Left colon (tissue), 2 donors: ENCODE data around the gene ALDH3B1. TPM values are rescaled to one million over a fixed set of nuclear protein-coding genes. Genes with fewer than 3 reads are reported as not detected.
A peak's percentile ranks its signal among the peaks of the same experiment; 100 is the strongest.

Experiments
- ATAC-seq: fragments of 200-7000 bp; cut with Tn5 transposase; one replicate; pipeline ENCODE4 v1.9.1; 2020; ENCODE audit warnings: mild to moderate bottlenecking, moderate library complexity
- DNase-seq, 2 donors: peaks; one replicate each; pipeline ENCODE4 v3.0.0-alpha.2; 2020
- intact Hi-C, 2 donors: fragments of 100-400 bp; cut with DNase I in 1 of 2; cut with micrococcal nuclease in 1 of 2; formaldehyde crosslinking; loops; one replicate each; pipeline versions ENCODE4 v1.11.2 to v1.14.0; 2022; cut with DNase I, micrococcal nuclease
- total RNA-seq, 2 donors: library from RNA; stranded (reverse); fragmentation: NEBNext Ultra II Directional; extraction: Animal tissue kit (Norgen Biotek cat#: 25700); gene quantifications; one replicate each; pipeline ENCODE4 v1.2.1, GENCODE V29; 2021
- donor health status: DM: no; HTN: no; CAD: no.
- donor health status: DM: yes; HTN: yes; CAD: no.

ALDH3B1 gene
- total RNA-seq, 2 donors from 2014 or later: 20.2 to 21.3 TPM

DNA sequence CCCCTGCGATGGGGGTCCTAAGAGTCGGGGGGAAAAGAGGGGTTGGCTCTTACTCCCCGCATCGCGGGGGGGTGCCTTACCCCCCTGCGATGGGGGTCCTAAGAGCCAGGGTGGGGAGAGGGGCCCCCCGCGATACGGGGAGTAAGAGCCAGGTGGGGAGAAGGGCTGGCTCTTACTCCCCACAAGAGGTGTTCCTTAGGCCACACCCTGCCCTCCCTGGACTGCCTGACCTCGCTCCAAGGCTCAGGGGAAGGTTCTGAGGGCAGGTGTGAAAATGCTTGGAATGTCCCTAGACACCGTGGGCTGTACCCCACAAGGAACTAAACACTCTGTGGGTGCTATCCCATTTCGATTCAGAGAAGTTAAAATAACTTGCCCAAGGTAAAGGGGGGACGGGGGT, 14.1 kb upstream of the ALDH3B1 start:
- intact Hi-C loops: no loop called here
- ATAC-seq (no peak), DNase-seq (no peak)

DNA sequence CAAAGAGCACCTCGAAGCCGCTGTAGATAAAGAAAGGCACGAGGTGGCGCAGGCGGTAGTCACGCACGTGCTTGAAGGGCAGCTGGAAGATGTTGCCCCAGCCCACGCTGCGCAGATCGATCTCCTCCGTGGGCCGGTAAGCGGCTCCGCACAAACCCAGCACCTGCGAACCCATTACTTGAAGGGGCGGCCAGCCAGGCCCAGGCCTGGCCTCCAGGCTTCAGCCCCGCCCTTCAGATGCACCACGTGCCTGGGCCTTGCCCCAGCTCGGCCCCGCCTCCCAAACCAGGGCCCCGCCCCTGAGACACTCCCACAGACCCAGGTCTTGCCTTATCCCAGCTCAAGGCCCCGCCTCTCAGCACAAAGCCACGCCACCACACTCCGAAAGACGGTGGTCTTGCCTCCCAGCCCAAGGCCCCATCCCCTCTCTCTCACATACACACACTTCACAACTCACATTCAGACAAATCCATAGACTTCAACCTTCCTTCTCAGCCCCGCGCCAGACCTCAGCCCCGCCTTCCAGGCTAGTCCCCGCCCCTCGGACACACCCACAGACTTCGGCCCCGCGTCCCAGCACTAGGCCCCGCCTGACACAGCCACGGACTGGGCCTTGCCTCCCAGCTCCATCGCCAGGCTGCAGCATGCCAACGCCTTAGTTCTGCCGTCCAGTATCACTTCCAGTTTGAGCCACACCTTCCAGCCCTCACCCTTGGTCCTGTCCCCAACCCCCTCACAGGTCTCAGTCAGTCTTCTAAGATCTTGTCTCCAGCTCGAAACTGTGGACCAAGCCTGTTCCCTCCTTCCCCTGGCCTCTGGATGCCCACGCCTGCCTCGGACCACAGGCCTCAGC, 13.3 kb upstream of the ALDH3B1 start:
- DNase-seq (peak; percentile 86 to 94), ATAC-seq (peak; percentile 93)

GRCh38 chr11:67997475-67997921, 12.6 kb upstream of the ALDH3B1 start:
- peak; percentile 50 for ATAC-seq
- DNase-seq: peak in 1 of 2 donors; percentile 61
- intact Hi-C loops: no loop called here

More for the DNA sequence above, 13.3 kb upstream of the ALDH3B1 start:
- intact Hi-C loops: no loop called here

- no peak for DNase-seq
- intact Hi-C loops: no loop called here
- no peak for ATAC-seq
Measured at GRCh38 chr11:67998150-67999045, 11.7 kb upstream of the ALDH3B1 start.

GRCh38 chr11:67999201-67999629, 10.9 kb upstream of the ALDH3B1 start:
- ATAC-seq (no peak), DNase-seq (no peak)
- intact Hi-C loops: no loop called here

DNA sequence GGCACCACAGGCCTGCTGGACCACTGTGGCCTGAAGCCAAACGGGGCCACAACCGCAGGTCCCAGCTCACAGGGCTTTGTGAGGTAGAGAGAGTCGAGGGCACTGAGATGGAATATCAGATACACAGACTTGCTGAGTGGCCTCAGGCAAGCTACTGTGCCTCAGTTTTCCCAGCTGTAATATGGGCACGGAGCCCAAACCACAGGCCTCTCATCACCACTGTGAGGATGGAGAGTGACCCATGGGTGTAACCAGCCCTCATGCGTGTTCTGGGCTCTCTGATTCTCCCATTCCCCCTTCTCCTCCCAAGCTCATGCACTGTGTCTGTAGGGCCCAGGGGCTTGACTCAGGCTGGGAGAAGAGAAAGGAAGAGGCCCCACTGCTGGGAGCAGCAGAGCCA, 10.4 kb upstream of the ALDH3B1 start:
- DNase-seq: no peak
- intact Hi-C loops: no loop called here
- ATAC-seq: no peak

DNA sequence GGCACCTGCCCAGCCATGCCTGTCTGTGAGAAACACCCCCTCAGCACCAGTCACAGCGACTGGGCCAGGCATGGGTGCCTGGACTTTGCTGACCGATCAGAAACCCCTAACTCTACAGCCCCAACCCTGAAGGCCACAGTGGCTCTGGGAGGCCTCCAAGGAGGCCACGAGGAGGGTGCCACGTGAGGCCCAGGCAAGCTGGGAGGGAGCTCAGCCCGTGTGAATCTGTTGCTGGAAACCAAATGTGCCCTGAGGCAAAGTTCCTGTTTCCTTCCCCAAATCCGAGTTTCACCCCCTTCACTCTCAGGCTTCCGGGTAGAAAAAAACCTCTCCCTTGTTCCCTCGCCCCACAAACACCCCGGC, 7.6 kb upstream of the ALDH3B1 start:
- DNase-seq: no peak
- intact Hi-C loops: no loop called here
- ATAC-seq: no peak

DNA sequence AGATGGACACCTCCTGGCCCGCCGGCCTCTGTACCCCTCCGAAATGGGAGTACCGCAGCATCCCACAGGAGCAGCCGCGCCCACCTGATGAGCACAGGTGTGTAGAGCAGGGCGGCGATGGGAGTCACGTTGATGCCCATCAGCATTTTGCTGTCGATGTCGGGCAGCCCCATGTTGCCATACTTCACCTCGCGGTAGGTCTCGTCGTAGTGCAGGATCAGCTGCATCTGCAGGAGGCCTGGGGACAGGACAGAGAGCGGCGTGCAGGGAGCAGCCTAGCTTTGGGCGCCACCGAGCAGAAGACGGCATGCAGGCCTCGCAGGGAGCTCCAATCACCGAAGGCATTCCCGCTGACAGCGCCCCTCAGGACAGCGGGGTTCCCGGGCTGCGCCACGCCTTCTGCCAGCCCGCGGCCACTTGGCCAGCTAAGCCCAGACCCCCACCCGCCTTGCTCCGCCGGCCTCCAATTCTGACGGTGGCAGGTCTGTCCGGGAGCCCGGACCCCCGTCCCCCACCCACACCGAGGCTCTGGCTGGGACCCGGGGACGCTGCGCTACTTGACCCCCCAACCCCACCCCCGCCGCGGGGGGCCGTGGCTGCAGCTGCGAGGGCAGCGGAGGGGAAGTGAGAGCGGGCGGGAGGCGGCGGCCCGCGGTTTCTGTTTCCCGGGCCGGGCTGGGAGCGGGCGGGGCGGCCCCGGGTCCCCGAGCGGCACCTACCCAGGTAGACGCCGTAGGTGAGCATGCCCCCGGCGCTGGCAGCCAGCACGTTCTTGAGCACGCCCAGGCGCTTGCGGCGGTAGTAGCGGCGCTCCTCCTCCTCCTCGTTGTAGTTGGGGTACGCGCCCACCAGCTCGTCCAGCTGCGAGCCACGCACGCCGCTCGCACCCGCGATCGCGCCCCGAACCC, 6.9 kb upstream of the ALDH3B1 start:
- intact Hi-C loops: no loop called here
- ATAC-seq (peak; percentile 68), DNase-seq (peak in 1 of 2 donors; percentile 81)

DNA sequence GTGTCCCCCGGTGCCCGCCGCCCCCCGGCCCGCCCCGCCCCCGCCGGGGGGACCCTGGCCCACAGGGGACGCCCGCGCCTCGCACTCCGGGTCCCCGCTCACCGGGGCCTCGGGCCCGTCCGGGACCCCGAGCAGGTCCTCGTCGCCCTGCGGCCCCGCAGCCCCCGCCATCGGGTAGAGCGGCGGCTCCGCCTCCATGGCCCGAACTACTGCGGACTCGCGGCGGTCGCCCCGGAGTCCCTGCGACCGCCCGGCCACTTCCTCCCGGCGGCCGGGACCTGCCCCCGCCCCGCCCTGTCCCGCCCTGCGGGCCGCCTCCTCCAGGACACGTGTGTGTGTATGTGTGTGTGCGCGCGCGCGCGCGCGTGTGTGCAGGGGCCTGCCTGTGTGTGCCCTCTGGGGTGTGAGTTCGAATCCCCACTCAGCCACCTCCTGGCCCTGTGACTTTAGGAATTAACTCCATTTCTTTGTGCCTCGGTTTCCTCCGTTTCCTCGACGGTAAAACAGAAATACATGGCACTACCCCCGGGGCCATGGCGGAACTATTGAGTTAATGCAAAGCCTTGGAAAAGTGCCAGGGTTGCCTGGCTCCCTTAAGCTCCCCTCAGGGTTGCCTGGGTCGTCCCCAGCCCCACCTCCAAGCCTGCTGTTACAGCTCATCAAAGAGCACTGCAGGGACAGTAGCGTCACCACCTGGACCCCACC, 6.1 kb upstream of the ALDH3B1 start, which contains the start of gene UNC93B1:
UNC93B1 (minus strand) TSS at position 252 of the 705 bp plus-strand sequence; CDS start at position 198, 54 bp downstream.
- ATAC-seq (peak; percentile 79), DNase-seq (peak; percentile 95 to 96)
- intact Hi-C loops: no loop called here

- intact Hi-C loops: no loop called here
- DNase-seq: no peak
- ATAC-seq: no peak
Measured at GRCh38 chr11:68004551-68005335, 5.4 kb upstream of the ALDH3B1 start.

DNA sequence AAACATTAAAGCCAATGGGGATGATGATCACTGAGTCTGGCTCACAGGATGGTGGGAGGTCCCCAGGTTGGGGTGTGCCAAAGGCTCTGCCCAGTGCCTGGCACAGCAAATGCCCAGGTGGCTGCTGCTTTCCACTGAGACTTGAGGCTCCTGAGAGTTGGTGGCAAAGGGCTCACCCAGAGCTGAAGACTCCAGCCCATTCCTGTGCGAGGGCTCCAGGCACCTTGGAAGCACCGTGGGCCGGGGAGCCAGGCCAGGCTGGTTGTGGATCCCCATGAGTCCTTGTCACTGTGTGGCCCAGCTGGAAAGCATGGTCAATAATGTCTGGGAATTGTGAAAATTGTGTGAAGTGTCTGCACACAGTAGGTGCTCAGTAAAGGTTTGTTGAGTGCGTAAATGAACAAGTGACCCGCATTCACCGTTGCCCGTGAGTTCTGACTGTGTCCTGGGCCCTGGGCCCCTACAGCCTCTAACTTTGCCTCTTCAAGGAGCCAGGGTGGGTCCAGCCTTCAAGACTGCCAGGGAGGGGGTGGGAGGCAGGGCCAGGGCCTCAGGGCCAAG, 3.4 kb upstream of the ALDH3B1 start:
- intact Hi-C loops: no loop called here
- no peak for ATAC-seq
- no peak for DNase-seq

GRCh38 chr11:68007498-68008380, 2.4 kb upstream of the ALDH3B1 start:
- DNase-seq: no peak
- no peak for ATAC-seq
- intact Hi-C loops: no loop called here

GRCh38 chr11:68008381-68009337, 1.5 kb upstream of the ALDH3B1 start:
- DNase-seq (peak; percentile 73 to 80), ATAC-seq (peak; percentile 31)
- intact Hi-C loops: no loop called here

DNA sequence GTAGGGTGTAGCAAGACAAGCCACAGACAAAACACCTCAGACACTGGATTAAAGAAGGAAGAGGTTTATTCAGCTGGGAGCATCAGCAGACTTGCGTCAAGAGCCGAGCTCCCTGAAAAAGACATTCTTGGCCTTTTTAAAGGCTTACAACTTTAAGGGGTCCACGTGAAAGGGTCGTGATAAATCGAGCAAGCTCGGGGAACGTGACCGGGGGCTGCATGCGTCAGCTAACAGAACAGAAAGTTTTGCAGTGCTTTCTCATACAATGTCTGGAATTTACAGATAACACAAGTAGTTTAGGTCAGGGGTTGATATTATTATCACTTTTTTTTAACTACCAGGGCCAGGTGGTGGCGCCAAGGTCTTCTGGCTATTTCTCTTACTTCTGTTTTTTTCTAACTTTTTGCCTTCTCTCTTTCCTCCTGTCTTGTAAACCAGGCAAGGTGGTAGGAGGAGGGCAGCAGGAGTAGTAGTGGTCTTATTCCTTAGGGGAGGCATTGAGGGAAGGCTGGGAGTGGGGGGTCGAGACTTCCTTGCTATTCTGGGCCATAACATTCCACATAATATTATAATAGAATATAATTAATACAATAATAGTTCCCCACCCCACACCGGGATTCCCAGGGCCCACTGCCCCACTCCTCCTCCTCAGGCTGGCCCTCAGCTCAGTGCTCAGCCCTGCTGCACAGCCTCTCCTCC, 587 bp upstream of the ALDH3B1 start:
- intact Hi-C loops: no loop called here
- ATAC-seq (no peak), DNase-seq (no peak)
